H54 (cell line): ENCODE measurements around the gene PAK4.
A peak's percentile ranks its signal among the peaks of the same experiment; 100 is the strongest.

Experiments used
- DNase-seq: peaks from one replicate; pipeline ENCODE4 v3.0.0; 2011; ENCODE audit warnings: low spot score, mixed read lengths; ENCODE audit not compliant: insufficient read length
- FAIRE-seq: peaks from 3 replicates; lab custom pipeline; 2011; peaks lifted over from hg19 to GRCh38; lab: Jason Lieb, UNC
- POLR2A ChIP-seq: IDR thresholded peaks from 2 replicates; pipeline ENCODE4 v1.6.1; 2011; ENCODE audit warnings: low read depth, mild to moderate bottlenecking, low read length

Gene PAK4

DNA sequence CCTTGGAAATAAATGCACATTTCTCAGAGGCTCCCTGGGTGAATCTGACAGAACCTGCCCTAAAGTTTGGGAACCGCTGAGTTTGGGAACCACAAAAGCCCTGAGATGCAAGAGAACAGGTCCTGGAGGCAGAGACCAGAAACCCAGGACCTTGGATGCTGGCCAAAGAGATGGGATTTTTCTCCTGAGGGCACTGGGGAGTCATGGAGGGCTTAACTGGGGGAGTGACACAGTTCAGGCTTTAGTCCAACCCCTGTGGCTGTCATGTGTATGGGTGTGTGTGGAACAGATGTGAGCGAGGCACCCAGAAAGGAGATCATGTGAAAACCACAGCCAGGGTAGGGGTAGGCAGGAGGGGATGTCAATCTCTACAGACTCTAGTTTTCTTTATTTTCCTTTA, 67.3 kb downstream of the PAK4 start:
- FAIRE-seq (no peak), DNase-seq (no peak)
- no peak for TF ChIP-seq POLR2A

DNA sequence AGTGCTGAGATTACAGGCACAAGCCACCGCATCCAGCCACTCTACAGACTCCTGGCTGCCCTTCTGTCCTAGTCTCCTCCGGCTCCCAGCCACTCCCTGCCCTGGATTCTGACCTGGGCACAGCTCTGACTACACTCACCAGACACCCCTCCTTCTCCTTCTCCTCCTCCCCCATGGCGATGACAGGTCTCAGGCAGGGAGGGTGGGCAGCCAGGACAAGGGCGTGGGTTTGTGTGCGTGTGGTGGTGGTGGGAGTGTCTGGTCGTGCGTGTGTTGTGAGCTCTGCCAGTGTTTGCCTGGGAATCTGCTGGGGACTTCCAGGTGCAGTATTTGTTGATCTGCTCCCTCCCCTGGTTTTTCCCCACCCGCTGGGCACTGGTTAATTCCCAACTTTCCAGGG, 68.2 kb downstream of the PAK4 start:
- no peak for FAIRE-seq
- DNase-seq = peak; percentile 49
- TF ChIP-seq POLR2A = no peak

DNA sequence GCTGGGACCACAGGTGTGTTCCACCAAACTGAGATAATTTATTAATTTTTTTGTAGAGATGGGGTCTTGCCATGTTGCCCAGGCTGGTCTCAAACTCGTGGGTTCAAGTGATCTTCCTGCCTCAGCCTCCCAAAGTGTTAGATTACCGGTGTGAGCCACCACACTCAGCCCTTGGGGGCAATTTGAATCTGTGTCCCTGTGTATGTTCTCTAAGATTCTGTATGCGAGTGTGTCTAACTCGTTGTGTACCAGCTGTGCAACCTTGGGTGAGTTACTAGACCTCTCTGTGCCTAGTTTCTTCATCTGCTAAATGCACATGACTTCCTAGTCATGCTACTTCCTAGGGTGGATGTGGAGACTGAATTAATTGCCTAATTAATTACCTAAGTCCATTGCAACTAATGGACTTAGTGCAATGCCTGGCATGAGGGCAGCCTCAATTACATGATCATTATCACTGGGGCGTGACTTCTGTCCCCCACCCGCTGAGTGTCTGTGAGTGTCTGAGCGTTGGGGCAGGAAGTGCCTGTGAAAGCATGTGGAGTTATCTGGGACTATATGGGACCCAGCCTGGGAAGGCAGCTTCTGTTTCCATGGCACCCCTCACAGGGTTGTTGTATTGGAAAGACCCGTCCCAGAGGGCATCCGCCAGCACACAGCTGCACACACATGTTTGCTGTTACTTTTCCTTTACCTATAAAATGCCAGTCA, 69.4 kb downstream of the PAK4 start:
- FAIRE-seq = no peak
- TF ChIP-seq POLR2A = no peak
- DNase-seq = no peak

DNA sequence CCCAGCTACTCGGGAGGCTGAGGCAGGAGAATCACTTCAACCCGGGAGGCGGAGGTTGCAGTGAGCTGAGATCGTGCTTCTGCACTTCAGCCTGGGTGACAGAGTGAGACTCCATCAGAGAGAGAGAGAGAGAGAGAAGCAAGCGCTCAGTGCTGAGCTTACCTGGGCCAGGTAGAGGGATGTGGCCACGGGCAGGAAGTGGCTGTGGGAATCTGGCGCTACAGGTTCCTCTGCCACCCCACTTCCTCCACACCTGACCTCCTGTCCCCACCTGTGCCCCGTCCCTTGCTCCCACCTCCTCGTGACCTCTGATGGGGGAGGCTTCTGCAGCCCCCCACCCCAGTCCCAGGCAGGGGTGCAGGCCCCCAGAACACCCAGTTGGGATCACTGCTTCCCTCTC, 70.2 kb downstream of the PAK4 start:
- FAIRE-seq (no peak), DNase-seq (no peak)
- TF ChIP-seq POLR2A = no peak

DNA sequence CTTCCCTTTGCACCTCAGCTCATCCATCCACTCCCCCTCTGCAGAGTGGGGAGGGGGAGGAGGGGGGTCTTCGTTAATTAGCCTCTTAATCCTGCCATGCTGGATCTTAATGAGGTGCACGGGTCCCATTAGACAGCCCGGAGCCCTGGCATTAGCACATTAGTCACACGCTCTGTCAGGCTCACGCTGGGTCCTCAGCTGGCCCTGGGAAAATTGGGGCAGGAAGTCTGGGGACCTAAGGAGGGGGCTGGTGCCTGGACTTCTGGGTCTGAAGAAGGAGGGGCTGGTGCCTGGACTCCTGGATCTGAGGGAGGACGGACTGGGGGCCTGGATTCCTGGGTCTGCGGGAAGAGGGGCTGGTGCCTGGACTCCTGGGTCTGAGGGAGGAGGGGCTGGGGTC, 70.7 kb downstream of the PAK4 start:
- FAIRE-seq = no peak
- DNase-seq = no peak
- no peak for TF ChIP-seq POLR2A

DNA sequence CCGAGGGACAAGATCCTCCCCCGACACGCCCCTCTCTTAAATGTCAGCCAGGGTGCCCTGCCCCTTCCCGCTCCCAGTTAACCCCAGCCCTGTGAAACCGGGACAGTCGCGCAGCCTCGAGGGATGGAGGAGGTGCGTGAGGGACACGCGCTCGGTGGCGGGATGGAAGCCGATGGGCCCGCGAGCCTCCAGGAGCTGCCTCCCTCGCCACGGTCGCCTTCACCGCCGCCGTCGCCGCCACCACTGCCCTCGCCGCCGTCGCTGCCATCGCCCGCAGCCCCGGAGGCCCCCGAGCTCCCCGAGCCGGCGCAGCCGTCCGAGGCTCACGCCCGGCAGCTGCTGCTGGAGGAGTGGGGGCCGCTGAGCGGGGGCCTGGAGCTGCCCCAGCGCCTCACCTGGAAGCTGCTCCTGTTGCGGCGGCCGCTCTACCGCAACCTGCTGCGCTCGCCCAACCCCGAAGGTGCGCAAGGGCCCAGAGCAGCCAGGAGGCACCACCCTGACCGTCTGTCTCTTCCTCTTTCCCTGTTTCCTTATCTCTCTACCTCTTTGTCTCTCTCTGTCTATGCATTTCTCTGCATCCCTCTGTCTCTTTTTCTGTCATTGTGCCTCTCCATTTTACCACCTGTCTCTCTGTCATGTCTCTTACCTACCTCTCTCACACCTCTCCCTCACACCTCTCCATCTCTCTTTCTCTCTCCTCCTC, 71.4 kb downstream of the PAK4 start, which contains the start of gene NCCRP1:
TSS of gene NCCRP1 (plus strand) at position 105 of the 703 bp plus-strand sequence. CDS start at position 124, 19 bp downstream.
- FAIRE-seq = no peak
- no peak for TF ChIP-seq POLR2A
- no peak for DNase-seq

DNA sequence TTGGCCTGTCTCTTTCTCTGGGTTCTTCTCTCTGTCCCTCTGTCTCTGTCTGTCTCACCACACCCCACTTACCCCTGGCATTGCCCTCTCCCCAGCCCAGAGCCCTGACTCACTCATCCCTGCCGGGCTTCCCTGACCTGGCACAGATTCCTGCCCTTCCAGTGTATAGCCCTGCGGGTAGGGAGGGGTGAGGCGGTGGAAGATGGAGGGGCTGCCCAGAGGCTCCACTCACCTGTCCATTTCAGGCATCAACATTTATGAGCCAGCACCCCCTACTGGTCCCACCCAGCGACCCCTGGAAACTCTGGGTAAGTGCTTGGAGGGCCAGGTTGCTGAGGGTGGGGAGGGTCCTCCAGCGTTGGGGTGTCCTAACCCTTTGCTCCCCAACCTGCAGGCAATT, 72.2 kb downstream of the PAK4 start:
- TF ChIP-seq POLR2A = no peak
- FAIRE-seq (no peak), DNase-seq (peak; percentile 81)

DNA sequence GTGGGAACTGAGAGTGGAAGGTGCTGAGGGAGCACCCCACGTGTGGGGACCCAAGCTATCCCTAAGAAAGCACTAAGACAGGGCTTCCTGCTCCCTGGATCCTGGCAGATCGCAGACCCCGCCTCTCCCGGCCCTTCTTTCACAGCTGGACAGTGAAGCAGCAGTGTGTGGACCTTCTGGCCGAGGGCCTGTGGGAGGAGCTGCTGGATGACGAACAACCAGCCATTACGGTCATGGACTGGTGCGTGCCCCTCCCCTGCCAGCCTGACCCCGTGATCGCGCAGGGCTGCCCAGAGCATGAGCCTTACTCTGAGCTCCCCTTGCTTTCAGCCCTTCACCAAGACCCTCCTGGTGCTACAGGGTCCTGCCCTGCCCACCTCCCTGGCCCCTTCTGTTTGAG, 73.4 kb downstream of the PAK4 start:
- DNase-seq = peak; percentile 88
- TF ChIP-seq POLR2A = no peak
- no peak for FAIRE-seq

DNA sequence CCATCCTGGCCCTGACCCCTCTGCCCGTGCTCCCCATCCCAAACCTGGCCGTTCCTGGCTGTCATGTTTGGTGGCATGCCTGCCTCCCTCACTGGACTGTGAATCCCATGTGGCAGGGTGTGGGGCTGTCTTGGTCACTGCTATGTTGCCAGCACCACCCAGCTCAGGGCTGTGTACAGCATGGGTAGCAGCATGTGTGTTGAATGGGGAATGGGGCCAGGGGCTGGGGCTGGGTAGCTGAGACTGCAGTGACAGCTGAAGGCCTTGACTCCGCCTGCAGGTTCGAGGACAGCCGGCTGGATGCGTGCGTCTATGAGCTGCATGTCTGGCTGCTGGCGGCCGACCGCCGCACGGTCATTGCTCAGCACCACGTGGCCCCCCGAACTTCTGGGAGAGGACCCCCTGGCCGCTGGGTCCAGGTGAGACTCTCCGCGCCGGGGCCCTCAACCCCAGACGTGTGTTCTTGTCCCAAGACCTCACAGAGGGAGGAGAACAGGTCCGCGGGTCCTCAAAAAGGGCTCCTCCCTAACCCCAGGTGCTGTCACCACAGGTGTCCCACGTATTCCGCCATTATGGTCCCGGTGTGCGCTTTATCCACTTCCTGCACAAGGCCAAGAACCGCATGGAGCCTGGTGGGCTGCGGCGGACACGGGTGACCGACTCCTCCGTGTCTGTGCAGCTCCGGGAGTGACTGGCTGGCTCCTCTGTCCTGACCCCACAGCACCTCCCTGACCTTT, 74.6 kb downstream of the PAK4 start:
- TF ChIP-seq POLR2A = no peak
- FAIRE-seq (no peak), DNase-seq (no peak)

DNA sequence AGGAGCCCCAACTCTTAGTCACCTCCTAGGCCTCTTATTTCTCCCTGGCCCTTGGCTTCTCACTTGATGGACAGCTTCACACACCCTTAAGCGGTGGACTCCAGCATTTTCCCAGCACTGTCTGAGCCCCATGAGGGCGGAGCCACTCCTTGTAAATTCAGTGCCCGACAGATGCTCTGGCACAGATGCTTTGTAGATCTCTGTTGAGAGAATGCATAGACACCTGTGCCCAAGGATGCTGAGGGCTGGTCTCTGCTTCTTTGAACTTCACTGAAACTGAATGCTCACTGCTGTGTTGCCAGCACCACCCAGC, 75.2 kb downstream of the PAK4 start:
- DNase-seq (no peak), FAIRE-seq (no peak)
- TF ChIP-seq POLR2A = no peak

DNA sequence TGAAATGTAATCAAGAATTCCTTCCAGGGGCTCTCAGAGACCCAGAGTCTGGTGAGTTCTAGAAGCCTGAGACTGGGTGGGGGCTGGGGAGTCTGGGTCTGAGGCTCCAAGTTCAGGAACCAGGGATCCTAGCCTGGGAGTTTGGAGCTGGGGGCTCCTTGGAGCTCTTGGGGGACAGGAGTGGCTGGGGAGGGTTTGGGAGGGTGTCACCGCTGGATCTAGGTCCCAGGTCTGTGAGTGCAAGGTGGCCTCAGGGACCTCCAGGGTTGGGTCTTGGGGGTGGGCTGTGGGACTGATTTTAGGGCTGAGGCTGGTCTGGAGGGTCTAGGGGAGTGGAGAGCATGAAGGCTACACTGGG, 77.4 kb downstream of the PAK4 start:
- DNase-seq = no peak
- TF ChIP-seq POLR2A = no peak
- no peak for FAIRE-seq

DNA sequence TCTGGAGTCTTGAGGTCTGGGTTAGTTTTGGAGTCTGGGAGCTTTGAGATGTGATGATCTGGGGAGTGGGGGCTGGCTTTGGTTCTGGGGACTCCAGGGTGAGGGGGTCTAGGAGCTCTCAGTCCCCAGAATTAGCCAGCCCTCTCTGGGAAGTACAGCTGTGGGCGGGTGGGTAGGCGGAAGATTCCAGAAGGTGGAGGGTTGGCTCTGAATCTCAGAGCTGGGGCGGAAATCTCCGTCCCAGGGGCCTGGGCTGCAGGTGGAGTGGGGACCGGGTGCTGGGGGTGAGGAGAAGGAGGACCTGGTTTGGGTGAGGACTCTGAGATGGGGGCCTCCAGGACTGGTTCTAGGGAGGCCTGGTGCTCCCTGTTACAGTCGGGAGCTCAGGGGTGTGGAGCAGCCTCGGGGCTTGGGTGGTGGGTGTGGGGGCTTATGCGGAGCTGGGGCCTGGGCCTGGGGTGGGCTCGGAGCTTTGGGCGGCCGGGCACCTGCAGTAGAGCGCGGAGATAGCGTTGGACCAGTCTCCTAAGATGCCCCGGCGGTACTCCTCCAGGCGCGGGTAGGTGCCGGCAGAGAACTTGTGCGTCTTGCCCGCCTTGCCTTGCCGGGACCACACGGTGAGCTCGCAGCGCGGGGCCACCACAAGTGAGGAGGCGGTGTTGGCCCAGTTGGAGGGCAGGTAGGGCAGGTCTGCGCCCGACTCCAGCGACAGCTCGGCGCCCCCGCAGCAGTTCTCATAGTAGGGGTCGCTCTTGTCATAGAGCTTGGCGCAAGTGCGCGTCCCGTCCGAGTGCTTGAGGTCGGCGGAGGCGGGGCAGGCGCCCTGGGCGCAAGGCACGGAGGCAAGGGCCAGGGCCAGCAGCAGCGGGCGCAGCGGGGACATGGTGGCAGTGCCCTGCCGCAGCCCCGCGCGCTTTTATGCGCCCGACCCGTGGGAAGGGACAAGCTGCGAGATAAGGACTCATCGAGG, 78.1 kb downstream of the PAK4 start, which contains the start of gene SYCN:
TSS of gene SYCN (minus strand) at position 892 of the 970 bp plus-strand sequence. CDS start at position 883, 9 bp downstream.
- FAIRE-seq (no peak), DNase-seq (no peak)
- no peak for TF ChIP-seq POLR2A

DNA sequence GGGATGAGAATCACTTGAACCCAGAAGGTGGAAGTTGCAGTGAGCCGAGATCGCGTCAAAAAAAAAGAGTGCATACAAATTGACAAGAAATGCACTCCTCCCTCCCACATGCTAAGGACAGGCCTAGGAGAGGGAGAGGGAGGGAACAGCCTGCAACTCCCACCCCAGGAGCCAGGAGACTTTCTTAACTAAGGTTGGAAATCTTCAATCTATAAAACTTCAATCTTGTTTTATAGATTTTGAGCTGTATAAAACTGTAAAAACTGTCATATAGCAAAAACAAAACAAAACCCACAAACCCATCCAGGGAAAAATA, 79.8 kb downstream of the PAK4 start:
- FAIRE-seq (no peak), DNase-seq (no peak)
- no peak for TF ChIP-seq POLR2A
